Measurements from ENCODE around the gene APLP2.

The APLP2 gene

GRCh38 chr11:130118636-130119387, 49.1 kb downstream of the APLP2 start:
- Histone ChIP-seq H3K4me3 (ENCODE audit: low read depth in 1 of 2, low read length in 2 of 2) (no peak overlapping the region), H3K27me3 (ENCODE audit: insufficient read depth, low read length, poor library complexity) (no peaks in the 10 kb centered on the region), H3K79me2 (ENCODE audit: insufficient read depth, low read length) (no peaks in the 10 kb centered on the region), H4K20me1 (ENCODE audit: insufficient read depth, low read length) (no peaks in the 10 kb centered on the region), H2AFZ (ENCODE audit: low read depth, low read length) (peak overlapping the region; percentile 35; the same call in 1 of the 2 replicates), H3K27ac (ENCODE audit: low read length) (peak overlapping the region; percentile 77), H3K9me3 (ENCODE audit: insufficient read depth, low read length, severe bottlenecking) (no peaks in the 10 kb centered on the region), H3K9ac (ENCODE audit: low read depth, low read length) (no peak overlapping the region), H3K4me1 (ENCODE audit: insufficient read depth, low read length) (peaks cover 27% of the 10 kb centered on the region), H3K36me3 (ENCODE audit: insufficient read depth, low read length) (peaks cover 30% of the 10 kb centered on the region), H3K4me2 (ENCODE audit: insufficient read depth, low read length) (peak overlapping the region; percentile 36)
- DNase-seq (peak; percentile 74), ATAC-seq (ENCODE audit: insufficient read depth, low read depth) (peak; percentile 94)
- no peak for TF ChIP-seq EZH2 (IDR thresholded peaks at IDR 0.05; ENCODE audit: borderline replicate concordance, low read depth, low read length, severe bottlenecking)
- TF ChIP-seq CTCF (IDR thresholded peaks at IDR 0.05; ENCODE audit: borderline replicate concordance, extremely low read depth, low read length, poor library complexity, severe bottlenecking): no peak

- Histone ChIP-seq H2AFZ (ENCODE audit: low read depth, low read length) (no peak overlapping the region), H4K20me1 (ENCODE audit: insufficient read depth, low read length) (no peaks in the 10 kb centered on the region), H3K4me1 (ENCODE audit: insufficient read depth, low read length) (peaks cover 27% of the 10 kb centered on the region), H3K4me2 (ENCODE audit: insufficient read depth, low read length) (no peak overlapping the region), H3K4me3 (ENCODE audit: low read depth in 1 of 2, low read length in 2 of 2) (no peak overlapping the region), H3K9me3 (ENCODE audit: insufficient read depth, low read length, severe bottlenecking) (no peaks in the 10 kb centered on the region), H3K27me3 (ENCODE audit: insufficient read depth, low read length, poor library complexity) (no peaks in the 10 kb centered on the region), H3K79me2 (ENCODE audit: insufficient read depth, low read length) (no peaks in the 10 kb centered on the region), H3K9ac (ENCODE audit: low read depth, low read length) (no peak overlapping the region), H3K27ac (ENCODE audit: low read length) (peak overlapping the region; percentile 37; the same call in 1 of the 2 replicates), H3K36me3 (ENCODE audit: insufficient read depth, low read length) (peaks cover 41% of the 10 kb centered on the region)
- TF ChIP-seq EZH2 (IDR thresholded peaks at IDR 0.05; ENCODE audit: borderline replicate concordance, low read depth, low read length, severe bottlenecking) (no peak), CTCF (IDR thresholded peaks at IDR 0.05; ENCODE audit: borderline replicate concordance, extremely low read depth, low read length, poor library complexity, severe bottlenecking) (no peak)
- no peak for DNase-seq
- no peak for ATAC-seq (ENCODE audit: insufficient read depth, low read depth)
Measured at GRCh38 chr11:130120045-130120444, 50.4 kb downstream of the APLP2 start.

GRCh38 chr11:130121445-130121978, 51.8 kb downstream of the APLP2 start:
- no peak for DNase-seq
- H3K79me2 ChIP-seq (ENCODE audit: insufficient read depth, low read length): no peaks in the 10 kb centered on the region
- H3K4me2 ChIP-seq (ENCODE audit: insufficient read depth, low read length): no peak overlapping the region
- H2AFZ ChIP-seq (ENCODE audit: low read depth, low read length): no peak overlapping the region
- no peak overlapping the region for H3K27ac ChIP-seq (ENCODE audit: low read length)
- H3K4me1 ChIP-seq (ENCODE audit: insufficient read depth, low read length): peaks cover 27% of the 10 kb centered on the region
- no peak for TF ChIP-seq EZH2 (IDR thresholded peaks at IDR 0.05; ENCODE audit: borderline replicate concordance, low read depth, low read length, severe bottlenecking)
- TF ChIP-seq CTCF (IDR thresholded peaks at IDR 0.05; ENCODE audit: borderline replicate concordance, extremely low read depth, low read length, poor library complexity, severe bottlenecking): no peak
- H3K4me3 ChIP-seq (ENCODE audit: low read depth in 1 of 2, low read length in 2 of 2): no peak overlapping the region
- ATAC-seq (ENCODE audit: insufficient read depth, low read depth): no peak
- peaks cover 45% of the 10 kb centered on the region for H3K36me3 ChIP-seq (ENCODE audit: insufficient read depth, low read length)
- no peak overlapping the region for H3K9ac ChIP-seq (ENCODE audit: low read depth, low read length)
- H3K9me3 ChIP-seq (ENCODE audit: insufficient read depth, low read length, severe bottlenecking): no peaks in the 10 kb centered on the region
- H4K20me1 ChIP-seq (ENCODE audit: insufficient read depth, low read length): no peaks in the 10 kb centered on the region
- H3K27me3 ChIP-seq (ENCODE audit: insufficient read depth, low read length, poor library complexity): no peaks in the 10 kb centered on the region

Measured in DND-41 (cell line).